G401 (cell line): Measurements from ENCODE around the gene PLEKHA3. TPM values are rescaled to one million over a fixed set of nuclear protein-coding genes. Genes with fewer than 3 reads are reported as not detected.
A peak's percentile ranks its signal among the peaks of the same experiment; 100 is the strongest.
"Not testable (repeated sequence)": the region's sequence is repeated elsewhere in the genome, so short reads cannot be mapped to it uniquely, and the experiment has no call there.

Experiments
- DNase-seq: peaks from one replicate; pipeline ENCODE4 v3.0.0-alpha.2; 2015; ENCODE audit warnings: low spot score
- in situ Hi-C: cut with HindIII; loops from 2 replicates; pipeline ENCODE4 v1.10.0; 2016; ENCODE audit warnings: low sequenced_read_pairs, mixed read lengths
- total RNA-seq: library from RNA; depleted of rRNA; stranded (reverse); fragments of >200 nt; shearing (Covaris generic); gene quantifications from 2 replicates; pipeline ENCODE4 v1.2.3, GENCODE V29; 2014

PLEKHA3 gene
- total RNA-seq, 1 experiment from 2014 or later = 23.0 TPM

DNA sequence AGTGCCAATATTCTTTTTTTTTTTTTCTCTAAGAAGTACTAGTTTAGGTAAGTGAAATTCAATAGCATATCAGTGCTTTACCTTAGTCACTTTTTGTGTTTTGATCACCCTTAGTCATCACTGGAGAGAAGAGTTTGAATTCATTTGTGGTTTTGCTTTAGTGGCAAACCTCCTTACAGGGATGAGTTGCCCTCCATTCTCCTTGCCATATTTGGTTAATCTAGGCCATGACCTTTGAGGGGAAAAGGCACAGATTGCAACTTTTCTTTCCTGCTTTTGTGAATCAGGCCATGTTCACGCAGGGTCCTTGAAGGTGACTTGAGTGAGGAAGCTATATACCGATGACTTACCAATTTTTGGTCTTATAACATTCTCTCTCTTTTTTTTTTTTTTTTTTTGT, 34.4 kb downstream of the PLEKHA3 start:
- in situ Hi-C loops = no loop called here
- no peak for DNase-seq

DNA sequence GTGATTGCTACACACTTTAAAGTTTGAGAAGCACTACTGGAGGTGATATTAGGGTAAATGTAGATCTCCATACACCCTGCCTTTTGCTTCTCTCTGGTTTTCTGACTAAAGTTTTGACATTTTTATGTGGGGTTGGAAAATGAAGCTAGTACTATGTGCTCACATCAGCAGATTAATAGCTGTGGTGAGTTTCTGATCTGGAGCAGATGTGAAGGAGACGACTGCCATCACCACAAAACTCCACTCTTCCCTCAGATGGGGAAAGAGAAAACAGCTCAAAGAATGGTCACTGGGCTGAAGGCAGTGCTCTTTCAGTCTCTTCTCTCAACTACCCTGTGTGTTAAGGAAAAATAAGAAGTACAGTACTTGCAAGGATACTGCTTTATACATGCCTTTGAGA, 37.2 kb downstream of the PLEKHA3 start:
- in situ Hi-C loops = no loop called here
- no peak for DNase-seq

DNA sequence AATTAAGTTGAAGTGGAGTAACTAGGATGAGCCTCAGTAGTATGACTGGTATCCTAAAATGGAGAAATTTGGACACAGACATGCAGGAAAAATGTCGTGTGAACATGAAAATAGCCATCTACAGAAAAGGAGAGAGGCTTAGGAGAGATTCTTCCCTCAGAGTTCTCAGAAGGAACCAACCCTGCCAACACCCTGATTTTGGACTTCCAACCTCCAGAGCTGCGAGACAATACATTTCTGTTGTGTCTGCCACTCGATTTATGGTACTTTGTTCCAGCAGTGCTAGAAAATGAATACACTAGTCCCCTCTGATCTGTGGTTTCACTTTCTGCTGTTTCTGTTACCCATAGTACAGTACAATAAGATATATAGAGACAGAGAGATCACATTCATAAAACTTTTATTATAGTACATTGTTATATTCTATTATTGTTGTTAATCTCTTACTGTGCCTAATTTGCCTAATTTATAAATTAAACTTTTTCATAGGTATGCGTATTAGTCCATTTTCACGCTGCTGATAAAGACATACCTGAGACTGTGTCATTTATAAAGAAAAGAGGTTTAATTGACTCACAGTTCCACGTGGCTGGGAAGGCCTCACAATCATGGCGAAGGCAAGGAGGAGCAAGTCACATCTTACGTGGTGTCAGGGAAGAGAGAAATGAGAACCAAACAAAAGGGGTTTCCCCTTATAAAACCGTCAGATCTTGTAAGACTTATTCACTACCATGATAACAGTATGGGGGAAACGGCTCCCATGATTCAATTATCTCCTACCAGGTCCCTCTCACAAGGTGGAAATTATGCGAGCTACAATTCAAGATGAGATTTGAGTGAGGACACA, 41.3 kb downstream of the PLEKHA3 start:
- DNase-seq = no peak
- in situ Hi-C loops = no loop called here

- DNase-seq = peak; percentile 67
- in situ Hi-C loops = no loop called here
Observed at GRCh38 chr2:178522950-178523595, 42.8 kb downstream of the PLEKHA3 start.

DNA sequence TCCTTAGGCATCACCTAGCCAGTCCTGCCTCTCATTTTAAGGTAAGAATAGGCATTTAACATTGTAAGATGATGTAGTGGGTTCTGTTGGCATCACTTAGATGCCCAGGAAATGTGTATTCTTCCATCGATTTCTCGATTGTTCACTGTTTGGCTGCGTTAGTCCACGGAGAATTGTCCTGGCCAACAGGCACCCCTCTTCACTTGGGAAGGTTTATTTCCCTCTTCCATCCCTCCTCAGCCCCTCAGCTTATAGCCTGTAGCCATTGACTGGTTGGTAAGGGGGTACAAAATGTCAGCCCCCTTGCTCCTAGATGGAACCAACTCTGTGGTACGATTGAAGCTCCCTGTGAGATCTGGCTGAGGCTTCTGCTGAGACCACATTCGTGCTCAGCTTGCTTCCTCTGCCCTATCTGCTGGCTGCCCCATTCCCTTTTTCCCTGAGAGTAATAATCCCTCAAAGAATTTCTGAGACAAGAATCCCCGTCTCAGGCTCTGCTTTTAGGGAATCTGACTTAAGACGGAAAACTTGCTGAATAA, 43.4 kb downstream of the PLEKHA3 start:
- in situ Hi-C loops = no loop called here
- DNase-seq = peak; percentile 34

- DNase-seq, in situ Hi-C loops: not testable (repeated sequence)
Observed at GRCh38 chr2:178525010-178525409, 44.8 kb downstream of the PLEKHA3 start.

GRCh38 chr2:178525460-178525859, 45.2 kb downstream of the PLEKHA3 start:
- in situ Hi-C loops, DNase-seq: not testable (repeated sequence)

- in situ Hi-C loops = no loop called here
- DNase-seq = no peak
Observed at GRCh38 chr2:178526256-178526655, 46.0 kb downstream of the PLEKHA3 start.

DNA sequence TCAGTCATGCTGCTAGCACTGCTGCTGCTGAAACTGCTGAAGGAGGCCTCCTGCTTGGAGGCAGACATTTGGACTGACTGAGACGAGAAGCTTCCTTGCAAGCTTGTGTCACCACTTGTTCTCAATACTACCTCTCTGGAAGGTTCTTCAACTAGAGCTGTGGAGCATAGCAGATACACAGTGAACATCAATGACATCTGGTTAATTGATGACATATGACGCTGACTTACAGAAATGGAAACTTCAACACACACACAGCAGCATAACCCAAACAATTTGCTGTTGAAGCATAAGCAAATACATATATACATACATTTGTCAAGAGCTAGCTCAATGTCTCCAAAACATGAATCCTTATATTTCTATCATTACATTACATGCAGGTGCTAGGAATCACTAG, 47.3 kb downstream of the PLEKHA3 start:
- in situ Hi-C loops = no loop called here
- DNase-seq = no peak

- DNase-seq = no peak
- in situ Hi-C loops = no loop called here
Observed at GRCh38 chr2:178528647-178529046, 48.4 kb downstream of the PLEKHA3 start.

- DNase-seq = no peak
- in situ Hi-C loops = no loop called here
Observed at GRCh38 chr2:178529194-178529593, 48.9 kb downstream of the PLEKHA3 start.

DNA sequence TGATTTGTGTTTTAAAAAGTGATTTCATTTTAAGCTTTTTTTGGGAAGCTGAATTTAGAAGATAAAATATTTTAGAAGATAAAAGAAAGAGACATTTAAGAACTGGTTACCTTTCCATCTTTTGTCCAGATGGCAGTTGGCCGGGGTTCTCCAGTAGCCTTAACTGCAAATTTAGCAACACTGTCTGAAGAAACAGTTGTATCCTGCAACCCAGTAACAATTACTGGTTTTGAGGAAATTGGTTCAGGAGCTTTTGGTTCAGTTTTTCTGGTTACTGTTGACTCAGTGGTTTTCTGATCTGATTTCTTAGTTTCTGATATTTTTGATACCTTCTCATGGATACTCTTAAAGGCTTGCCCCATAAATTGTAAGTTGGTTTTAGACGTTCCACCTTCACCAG, 49.9 kb downstream of the PLEKHA3 start:
- in situ Hi-C loops = no loop called here
- DNase-seq = no peak

DNA sequence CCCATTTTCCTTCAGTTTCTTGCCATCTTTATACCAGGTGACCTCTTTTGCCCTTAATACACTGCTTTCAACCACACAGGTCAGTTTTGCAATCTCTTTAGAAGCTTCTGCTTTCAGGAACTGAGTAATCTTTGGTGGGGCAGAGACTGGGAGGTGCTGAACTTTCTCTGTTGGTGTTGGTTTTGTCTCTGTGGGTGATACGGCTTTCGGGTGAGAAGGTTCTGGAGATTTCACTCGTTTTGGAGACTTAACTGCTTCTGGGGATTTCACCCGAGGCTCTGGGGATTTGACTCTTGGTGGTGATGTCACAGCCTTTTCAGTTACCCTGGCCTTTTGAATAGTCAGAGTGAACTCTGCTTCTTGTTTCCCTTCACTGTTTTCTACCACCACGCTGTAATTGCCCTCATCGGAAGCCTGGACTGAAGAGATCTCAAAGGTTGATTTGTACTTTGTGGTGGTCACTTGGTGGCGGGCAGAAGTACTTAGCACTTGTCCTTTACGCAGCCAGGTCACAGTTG, 50.4 kb downstream of the PLEKHA3 start:
- DNase-seq = no peak
- in situ Hi-C loops = no loop called here

DNA sequence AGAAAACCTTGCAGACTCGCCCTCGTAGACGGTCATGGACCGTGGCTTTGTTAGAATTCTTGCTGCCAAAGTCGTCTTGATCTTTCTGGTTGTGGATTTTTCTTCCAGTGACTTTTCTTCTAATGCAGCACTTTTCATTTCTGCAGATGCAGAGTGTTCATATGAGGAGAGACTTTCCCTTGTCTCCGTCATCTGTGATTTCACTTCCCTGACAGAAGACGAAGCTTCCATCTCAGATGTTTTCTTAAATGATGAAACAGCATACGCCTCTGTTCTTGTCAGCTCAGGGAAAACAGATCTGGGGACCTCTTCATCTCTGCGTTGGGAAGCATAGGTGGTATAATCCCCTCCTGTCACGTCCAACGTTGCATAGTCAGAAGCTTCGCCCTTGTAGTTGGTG, 50.9 kb downstream of the PLEKHA3 start:
- DNase-seq = no peak
- in situ Hi-C loops = no loop called here

- DNase-seq = no peak
- in situ Hi-C loops = no loop called here
Observed at GRCh38 chr2:178536037-178536436, 55.8 kb downstream of the PLEKHA3 start.

DNA sequence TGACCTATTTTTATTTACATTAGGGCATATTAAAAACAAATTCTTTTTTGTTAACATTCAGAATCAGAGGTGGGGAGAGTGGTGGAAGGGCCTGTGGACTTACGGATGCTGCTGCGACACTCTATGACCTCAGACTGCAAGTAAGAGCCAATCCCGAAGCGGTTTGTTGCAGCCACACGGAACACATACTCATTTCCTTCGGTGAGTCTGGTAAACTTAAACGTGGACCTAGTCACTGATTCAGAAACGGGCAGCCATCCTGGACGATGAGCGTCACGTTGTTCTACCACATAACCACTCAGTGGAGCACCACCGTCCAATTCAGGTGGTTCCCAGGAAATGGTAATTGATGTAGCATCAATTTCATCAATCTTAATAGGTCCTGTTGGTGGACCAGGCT, 61.9 kb downstream of the PLEKHA3 start:
- DNase-seq = no peak
- in situ Hi-C loops = no loop called here

DNA sequence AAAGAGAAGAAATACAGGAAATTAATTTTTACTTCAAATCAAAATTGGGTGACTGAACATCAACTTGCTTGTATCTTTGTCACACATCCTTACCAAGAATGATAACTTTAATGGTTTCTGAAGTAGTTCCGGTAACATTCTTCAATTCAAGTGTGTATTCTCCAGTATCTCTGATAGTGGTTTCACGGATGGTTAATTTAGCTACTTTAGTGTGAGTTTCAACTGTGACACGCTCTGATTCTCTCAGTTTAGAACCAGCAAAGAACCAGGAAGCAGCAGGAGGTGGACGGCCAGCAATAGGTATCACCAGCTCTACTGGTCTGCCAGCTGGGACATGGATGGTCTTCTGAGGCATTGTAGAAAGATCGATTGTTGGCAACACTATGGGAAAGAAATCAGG, 62.3 kb downstream of the PLEKHA3 start:
- no peak for DNase-seq
- in situ Hi-C loops = no loop called here

GRCh38 chr2:178550352-178550751, 70.1 kb downstream of the PLEKHA3 start:
- in situ Hi-C loops = no loop called here
- DNase-seq = no peak

DNA sequence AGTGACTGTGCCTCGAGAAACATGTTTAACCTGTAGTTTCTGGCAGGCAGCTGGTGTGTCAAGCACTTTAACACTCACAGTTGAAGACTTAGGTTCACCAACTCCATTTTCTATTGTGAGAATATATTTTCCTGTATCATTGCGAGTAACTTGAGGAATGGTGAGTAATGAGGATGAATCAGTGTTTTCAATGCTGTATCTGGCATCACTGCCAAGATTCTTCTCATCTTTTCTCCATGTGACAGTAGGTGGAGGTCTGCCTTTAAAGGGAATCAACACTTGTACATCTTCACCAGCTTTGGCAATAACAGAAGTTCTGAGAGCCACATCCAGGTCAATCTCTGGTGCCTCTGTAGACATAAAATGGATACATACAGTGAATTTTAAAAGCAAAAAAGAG, 72.8 kb downstream of the PLEKHA3 start:
- no peak for DNase-seq
- in situ Hi-C loops = no loop called here
